ENCODE measurements around the gene KRTAP5-2. TPM values are rescaled to one million over a fixed set of nuclear protein-coding genes. Genes with fewer than 3 reads are reported as not detected.
"Not testable (repeated sequence)": the region's sequence is repeated elsewhere in the genome, so short reads cannot be mapped to it uniquely, and the experiment has no call there.

The KRTAP5-2 gene
- total RNA-seq, 1 donor, result not detected

- DNase-seq (ENCODE audit: low read depth), result no peak
- no peak overlapping the region for H3K4me3 ChIP-seq (ENCODE audit: low read depth, low read length)
- TF ChIP-seq, protein P1, sequence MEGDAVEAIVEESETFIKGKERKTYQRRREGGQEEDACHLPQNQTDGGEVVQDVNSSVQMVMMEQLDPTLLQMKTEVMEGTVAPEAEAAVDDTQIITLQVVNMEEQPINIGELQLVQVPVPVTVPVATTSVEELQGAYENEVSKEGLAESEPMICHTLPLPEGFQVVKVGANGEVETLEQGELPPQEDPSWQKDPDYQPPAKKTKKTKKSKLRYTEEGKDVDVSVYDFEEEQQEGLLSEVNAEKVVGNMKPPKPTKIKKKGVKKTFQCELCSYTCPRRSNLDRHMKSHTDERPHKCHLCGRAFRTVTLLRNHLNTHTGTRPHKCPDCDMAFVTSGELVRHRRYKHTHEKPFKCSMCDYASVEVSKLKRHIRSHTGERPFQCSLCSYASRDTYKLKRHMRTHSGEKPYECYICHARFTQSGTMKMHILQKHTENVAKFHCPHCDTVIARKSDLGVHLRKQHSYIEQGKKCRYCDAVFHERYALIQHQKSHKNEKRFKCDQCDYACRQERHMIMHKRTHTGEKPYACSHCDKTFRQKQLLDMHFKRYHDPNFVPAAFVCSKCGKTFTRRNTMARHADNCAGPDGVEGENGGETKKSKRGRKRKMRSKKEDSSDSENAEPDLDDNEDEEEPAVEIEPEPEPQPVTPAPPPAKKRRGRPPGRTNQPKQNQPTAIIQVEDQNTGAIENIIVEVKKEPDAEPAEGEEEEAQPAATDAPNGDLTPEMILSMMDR (IDR thresholded peaks at IDR 0.05; ENCODE audit: insufficient read depth, low read length), result no peak
Measured at GRCh38 chr11:1618231-1618630, 20.1 kb upstream of the KRTAP5-2 start.

DNA sequence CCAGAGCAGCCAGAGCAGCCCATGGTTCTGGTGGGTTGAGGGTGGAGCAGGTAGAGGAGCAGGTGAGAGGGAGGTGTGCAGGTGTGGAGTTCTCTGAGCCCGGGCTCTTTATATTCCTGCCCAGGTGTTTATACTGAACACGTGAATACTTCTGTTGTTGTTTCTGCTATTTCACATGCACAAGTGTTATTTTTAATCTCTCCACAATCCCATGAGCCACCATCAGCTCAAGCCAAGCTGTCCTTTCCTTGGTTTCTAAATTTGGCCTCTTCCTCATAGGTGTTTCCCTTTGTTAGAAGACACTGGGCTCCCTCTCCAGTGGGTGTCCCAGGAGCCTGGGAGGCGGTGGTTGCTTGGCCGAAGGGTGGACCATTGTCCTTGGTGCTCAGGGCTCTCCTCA, 10.3 kb upstream of the KRTAP5-2 start, which contains the start of gene KRTAP5-3:
Gene KRTAP5-3 (minus strand): TSS at position 101 of the 400 bp plus-strand sequence. CDS start 78 bp downstream, at position 23.
- no peak for DNase-seq (ENCODE audit: low read depth)
- no peak within 1 kb of the TSS for H3K4me3 ChIP-seq (ENCODE audit: low read depth, low read length)
- TF ChIP-seq, protein P1 (IDR thresholded peaks at IDR 0.05; ENCODE audit: insufficient read depth, low read length), result no peak

DNA sequence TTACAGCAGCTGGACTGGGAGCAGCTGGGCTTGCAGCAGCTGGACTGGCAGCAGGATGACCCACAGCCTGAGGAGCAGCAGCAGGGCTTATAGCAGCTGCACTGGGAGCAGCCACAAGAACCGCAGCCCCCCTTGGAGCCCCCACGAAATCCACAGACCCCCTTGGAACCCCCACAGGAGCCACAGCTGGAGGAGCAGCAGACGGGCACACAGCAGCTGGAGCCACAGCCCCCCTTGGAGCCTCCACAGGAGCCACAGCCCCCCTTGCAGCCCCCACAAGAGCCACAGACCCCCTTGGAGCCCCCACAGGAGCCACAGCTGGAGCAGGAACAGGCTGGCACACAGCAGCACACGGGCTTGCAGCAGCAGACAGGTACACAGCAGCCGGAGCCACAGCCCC, 9.8 kb upstream of the KRTAP5-2 start:
- H3K4me3 ChIP-seq (ENCODE audit: low read depth, low read length); DNase-seq (ENCODE audit: low read depth): not testable (repeated sequence)

GRCh38 chr11:1607156-1607845, 9.2 kb upstream of the KRTAP5-2 start:
- not testable (repeated sequence) for H3K4me3 ChIP-seq (ENCODE audit: low read depth, low read length); DNase-seq (ENCODE audit: low read depth)

DNA sequence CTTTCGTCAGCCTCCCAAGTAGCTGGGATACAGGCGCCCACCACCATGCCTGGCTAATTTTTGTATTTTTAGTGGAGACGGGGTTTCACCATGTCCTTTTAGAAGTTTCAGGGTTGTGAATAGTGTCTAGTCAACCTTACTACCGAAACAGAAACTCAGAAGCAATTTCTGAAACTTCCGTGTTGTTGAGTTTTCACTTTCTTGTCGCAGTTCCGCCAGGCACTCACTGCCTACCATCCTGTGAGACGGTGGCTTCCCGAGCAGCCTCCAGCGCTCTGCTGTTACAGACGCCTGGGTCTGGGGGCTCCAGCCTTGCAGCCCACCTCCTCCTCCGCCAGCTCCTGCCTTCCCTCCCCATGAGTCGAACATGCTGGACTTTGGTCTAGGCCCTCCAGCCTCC, 7.8 kb upstream of the KRTAP5-2 start:
- DNase-seq (ENCODE audit: low read depth), result not testable (repeated sequence)

GRCh38 chr11:1604711-1605110, 6.6 kb upstream of the KRTAP5-2 start:
- no peak for DNase-seq (ENCODE audit: low read depth)
- no peak overlapping the region for H3K4me3 ChIP-seq (ENCODE audit: low read depth, low read length)
- TF ChIP-seq, protein P1 (IDR thresholded peaks at IDR 0.05; ENCODE audit: insufficient read depth, low read length), result no peak

More for the DNA sequence above, 7.8 kb upstream of the KRTAP5-2 start:
- not testable (repeated sequence) for H3K4me3 ChIP-seq (ENCODE audit: low read depth, low read length)

- TF ChIP-seq, protein P1 (IDR thresholded peaks at IDR 0.05; ENCODE audit: insufficient read depth, low read length), result no peak
- H3K4me3 ChIP-seq (ENCODE audit: low read depth, low read length), result no peak overlapping the region
- DNase-seq (ENCODE audit: low read depth), result no peak
Measured at GRCh38 chr11:1604181-1604580, 6.1 kb upstream of the KRTAP5-2 start.

DNA sequence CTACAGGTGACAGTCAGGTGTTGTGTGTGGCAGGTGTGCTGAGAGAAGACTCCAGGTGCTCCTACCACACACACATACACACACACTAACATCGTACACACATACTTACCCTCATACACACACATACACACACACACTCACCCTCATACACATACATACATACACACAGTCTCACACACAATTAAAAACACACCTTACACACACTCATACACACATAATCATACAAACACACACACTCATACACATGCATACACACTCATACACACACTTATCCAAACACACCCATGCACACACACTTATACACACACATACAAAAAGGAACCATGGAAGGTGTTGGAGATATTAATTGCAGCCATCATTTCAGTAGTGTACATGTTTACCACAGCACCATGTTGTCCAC, 5.5 kb upstream of the KRTAP5-2 start:
- TF ChIP-seq, protein P1 (IDR thresholded peaks at IDR 0.05; ENCODE audit: insufficient read depth, low read length), result no peak
- H3K4me3 ChIP-seq (ENCODE audit: low read depth, low read length), result no peak overlapping the region
- DNase-seq (ENCODE audit: low read depth), result no peak

- not testable (repeated sequence) for DNase-seq (ENCODE audit: low read depth); H3K4me3 ChIP-seq (ENCODE audit: low read depth, low read length)
Measured at GRCh38 chr11:1601663-1602062, 3.6 kb upstream of the KRTAP5-2 start.

Measured in fibroblast of the aortic adventitia (primary cell).